ENCODE data around the gene OR10H2. TPM values are rescaled to one million over a fixed set of nuclear protein-coding genes. Genes with fewer than 3 reads are reported as not detected.
"Not testable (repeated sequence)": the region's sequence is repeated elsewhere in the genome, so short reads cannot be mapped to it uniquely, and the experiment has no call there.

OR10H2 gene, protein sequence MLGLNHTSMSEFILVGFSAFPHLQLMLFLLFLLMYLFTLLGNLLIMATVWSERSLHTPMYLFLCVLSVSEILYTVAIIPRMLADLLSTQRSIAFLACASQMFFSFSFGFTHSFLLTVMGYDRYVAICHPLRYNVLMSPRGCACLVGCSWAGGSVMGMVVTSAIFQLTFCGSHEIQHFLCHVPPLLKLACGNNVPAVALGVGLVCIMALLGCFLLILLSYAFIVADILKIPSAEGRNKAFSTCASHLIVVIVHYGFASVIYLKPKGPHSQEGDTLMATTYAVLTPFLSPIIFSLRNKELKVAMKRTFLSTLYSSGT
- not detected for total RNA-seq

DNA sequence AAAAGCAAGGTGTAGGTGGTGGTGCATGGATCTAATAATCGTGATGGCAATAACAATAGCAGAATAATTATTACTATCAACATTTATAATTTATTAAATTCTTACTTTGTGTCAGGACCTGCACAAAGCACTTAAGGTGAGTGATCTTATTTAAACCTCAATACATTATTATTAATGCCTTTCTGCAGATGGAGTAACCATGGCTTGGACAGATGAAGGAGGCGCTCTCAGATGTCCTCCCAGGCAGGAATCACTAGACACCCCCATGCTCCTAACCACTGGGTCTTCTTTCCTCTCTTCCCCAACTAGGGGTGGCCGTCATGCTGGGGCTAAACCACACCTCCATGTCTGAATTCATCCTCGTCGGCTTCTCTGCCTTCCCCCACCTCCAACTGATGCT, at the start of gene OR10H2:
Gene OR10H2 (plus strand): TSS at position 301 of the 400 bp plus-strand sequence. CDS start 20 bp downstream, at position 321.
- DNase-seq (ENCODE audit: low spot score) (no peak), ATAC-seq (no peak)
- intact Hi-C loops (cut with DNase I) = no loop called here

DNA sequence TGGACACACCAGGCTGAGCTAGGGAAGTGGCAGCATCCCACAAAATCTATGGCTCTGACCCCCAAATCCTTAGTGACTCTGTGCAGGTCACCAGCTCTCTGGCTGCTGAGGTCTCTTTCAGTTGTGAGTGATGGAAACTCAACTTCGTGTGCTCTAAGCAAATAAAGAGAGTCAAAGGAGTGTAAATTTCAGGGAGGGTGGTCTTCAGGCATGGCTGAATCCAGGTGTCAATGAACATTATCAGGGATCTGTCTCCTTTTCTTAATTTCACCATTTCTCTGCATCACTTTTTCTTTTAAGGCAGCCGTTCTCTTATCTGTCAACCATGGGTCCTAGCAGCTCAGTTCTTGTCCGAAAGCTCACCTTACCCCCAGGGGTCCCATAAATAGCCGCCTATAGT, 48.7 kb upstream of the OR10H2 start:
- DNase-seq (ENCODE audit: low spot score) (no peak), ATAC-seq (no peak)
- intact Hi-C loops (cut with DNase I) = no loop called here

DNA sequence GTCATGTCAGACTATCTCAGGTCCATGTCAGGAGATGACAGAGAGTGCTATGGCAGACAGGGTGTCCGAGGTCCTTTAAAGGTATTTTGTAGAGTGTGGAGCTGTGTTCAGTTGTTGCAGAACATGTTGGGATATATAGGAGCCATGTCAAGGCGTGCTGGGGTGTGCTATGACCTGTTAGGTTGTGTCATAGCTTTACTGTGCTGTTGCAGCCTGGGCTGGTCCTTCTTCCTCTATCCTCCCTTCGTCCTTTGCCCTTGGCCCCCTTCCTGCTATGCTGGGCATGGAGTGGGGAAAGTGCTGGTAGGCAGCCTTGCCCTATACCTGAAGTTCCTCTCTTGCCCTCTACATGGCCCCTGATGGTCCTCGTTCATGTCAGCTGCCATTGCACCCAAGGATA, 48.0 kb upstream of the OR10H2 start:
- ATAC-seq; intact Hi-C loops (cut with DNase I); DNase-seq (ENCODE audit: low spot score): not testable (repeated sequence)

DNA sequence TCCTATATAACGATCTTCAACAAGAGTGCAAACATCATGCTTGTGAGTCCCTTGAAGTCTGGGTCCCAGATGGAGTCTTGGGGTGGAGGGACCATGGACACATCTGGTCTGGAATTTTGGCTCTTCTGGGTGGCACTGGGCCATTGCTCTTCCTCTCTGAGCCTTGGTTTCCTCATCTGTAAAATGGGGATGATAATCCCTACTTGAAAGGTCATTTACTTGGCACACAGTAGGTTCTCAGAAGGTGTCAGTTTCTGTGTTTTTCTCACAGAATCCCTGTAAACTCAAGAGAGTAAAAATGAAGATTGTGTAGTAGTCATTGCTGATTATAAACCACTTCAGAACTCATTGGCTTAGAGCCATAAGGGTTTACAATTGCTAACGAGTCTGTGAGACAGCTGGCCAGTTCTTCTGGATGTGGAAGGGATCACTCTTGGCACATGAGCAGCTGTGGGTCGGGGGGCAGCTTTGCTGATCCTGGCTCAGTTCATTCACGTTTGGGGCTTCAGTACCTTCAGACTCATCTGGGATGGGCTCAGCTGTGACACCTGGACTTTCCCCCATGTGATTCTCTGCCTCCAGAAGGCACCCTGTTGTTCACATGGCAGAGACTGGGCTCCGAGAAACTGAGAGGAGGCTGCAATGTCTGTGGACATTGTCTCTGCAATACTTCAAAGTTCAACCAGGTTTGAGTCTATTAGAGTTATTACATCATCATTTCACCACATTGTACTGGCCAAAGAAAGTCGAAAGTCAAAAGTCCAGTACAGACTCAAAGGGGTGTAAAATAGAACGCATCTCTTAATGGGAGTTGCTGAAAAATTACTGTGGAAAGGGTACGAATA, 47.1 kb upstream of the OR10H2 start:
- intact Hi-C loops (cut with DNase I) = no loop called here
- ATAC-seq = no peak
- DNase-seq (ENCODE audit: low spot score) = no peak

DNA sequence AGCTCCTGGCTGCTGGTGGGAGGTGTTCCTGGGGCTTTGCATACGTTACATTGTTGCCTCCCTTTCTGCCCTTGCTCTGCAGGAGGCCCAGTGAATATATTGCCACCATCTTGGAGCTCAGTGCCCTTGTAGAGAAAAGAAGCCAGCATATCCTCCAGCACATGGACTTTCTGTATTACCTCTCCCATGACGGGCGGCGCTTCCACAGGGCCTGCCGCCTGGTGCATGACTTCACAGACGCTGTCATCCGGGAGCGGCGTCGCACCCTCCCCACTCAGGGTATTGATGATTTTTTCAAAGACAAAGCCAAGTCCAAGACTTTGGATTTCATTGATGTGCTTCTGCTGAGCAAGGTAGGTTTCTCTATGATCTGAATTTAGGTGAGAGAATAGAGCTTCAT, 44.4 kb upstream of the OR10H2 start:
- intact Hi-C loops (cut with DNase I) = no loop called here
- ATAC-seq = no peak
- no peak for DNase-seq (ENCODE audit: low spot score)

DNA sequence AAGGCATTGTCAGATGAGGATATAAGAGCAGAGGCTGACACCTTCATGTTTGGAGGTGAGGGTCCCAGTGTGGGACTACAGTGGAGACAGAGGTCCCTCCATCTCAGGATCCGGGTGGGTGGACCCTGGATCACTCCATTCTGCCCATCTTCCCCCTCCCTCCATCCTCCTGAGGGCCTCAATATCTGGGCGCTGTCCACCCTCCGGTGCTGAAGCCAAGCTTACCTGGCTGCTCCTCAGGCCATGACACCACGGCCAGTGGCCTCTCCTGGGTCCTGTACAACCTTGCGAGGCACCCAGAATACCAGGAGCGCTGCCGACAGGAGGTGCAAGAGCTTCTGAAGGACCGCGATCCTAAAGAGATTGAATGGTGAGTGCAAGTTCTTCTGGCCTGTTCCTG, 43.0 kb upstream of the OR10H2 start:
- DNase-seq (ENCODE audit: low spot score) = no peak
- intact Hi-C loops (cut with DNase I) = no loop called here
- no peak for ATAC-seq

DNA sequence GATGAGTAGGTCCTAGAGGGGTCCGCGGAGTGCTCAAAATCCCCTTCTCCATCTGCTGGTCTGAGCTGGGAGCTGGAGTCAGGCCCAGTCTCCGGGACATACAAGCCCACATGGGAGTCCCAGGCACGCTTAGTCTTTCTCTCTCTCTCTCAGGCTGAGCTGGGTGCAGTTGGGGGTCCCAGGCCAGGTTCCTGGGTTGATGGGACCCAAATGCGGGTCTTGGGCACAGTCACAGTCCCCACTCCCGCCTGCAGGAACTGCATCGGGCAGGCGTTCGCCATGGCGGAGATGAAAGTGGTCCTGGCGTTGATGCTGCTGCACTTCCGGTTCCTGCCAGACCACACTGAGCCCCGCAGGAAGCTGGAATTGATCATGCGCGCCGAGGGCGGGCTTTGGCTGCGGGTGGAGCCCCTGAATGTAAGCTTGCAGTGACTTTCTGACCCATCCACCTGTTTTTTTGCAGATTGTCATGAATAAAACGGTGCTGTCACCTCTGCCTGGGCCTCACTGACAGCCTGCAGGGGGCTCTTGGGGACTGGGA, 31.1 kb upstream of the OR10H2 start:
- intact Hi-C loops (cut with DNase I) = no loop called here
- no peak for ATAC-seq
- DNase-seq (ENCODE audit: low spot score) = no peak

DNA sequence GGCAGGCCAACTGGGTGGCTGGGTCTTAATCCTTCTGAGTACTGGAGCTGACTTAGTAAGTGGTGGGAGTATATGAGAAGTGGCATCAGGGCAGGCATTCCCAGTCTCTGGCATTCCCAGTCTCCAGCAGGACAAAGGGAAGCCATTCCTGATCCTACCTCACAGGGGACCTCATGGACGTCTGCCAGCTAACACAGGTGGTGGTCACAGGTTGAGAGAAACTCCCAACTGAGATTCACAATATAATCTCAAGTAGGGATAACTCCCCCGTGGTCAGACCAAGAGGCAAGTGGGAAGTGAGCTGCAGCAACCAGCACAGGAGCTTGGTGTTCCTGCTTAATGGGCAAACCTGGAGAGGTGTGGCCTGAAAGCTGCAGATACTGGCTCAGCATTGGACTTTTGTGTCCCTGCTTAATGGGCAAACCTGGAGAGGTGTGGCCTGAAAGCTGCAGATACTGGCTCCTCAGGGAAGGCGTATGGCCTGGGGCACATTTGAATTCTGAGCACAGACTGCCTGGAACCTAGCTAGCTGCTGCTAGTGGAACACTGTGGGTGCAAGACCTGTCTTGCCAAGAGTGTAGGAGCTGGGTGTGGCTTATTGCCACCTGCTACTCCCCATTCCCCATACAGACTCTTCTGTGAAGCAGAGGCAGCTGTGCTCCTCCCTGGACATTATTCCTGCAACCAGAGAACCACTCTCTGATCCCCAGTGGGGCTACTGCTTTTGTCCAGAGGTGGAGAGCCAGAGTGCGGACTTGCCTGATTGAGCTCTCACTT, 25.9 kb upstream of the OR10H2 start:
- intact Hi-C loops (cut with DNase I) = no loop called here
- ATAC-seq = peak; percentile 38
- DNase-seq (ENCODE audit: low spot score) = no peak

DNA sequence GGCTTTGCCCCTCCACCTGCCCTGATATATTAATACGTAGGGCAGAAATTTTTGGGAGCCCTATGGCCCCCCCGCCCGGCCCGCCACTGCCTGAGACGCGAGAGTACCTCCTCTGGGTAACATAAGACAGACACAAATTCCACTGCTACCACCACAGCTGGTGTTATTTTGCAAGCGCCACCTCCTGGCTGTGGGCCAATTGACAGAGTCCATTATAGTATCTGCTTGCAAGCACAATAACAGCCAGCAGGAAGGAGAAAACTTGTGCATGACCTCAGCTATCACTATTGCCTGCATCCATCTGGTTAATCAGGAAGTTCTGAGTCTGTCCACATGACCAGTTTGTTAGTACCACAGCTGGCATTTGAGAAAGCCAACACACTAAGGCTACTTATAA, 25.3 kb upstream of the OR10H2 start:
- DNase-seq (ENCODE audit: low spot score) = peak; percentile 85
- intact Hi-C loops (cut with DNase I) = no loop called here
- ATAC-seq = peak; percentile 93

DNA sequence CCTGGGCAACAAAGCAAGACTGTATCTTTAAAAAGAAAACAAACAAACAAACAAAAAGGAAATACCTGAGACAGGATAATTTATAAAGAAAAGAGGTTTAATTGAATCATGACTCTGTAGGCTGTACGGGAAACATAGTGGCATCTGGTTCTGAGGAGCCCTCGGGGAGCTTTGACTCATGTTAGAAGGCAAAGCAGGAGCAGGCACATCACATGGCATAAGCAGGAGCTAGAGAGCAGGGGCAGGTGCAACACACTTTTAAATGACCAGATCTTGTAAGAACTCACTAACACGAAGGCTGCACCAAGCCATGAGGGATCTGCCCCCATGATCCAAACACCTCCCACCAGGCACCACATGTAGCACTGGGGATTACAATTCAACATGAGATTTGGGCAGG, 13.2 kb upstream of the OR10H2 start:
- ATAC-seq = no peak
- no peak for DNase-seq (ENCODE audit: low spot score)
- intact Hi-C loops (cut with DNase I) = no loop called here

DNA sequence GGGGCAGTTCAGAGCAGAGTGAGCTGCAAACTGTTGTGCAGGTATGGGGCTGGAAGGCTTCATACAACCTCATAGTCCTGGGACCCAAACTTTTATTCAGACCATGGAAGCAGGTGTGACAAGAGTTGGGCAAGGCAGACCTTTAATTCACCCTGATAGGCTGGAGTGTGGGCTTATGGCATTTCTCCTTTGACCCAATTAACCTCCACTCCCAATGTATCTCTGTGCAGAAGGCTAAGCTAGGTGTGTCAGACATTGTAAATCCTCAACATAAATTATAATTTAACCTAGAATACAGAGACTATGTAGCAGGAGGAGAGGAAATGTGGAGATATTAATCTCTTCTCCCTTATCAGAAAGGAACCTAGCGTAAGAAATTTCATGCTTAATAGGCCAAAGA, 12.2 kb upstream of the OR10H2 start:
- ATAC-seq = no peak
- no peak for DNase-seq (ENCODE audit: low spot score)
- intact Hi-C loops (cut with DNase I) = no loop called here

DNA sequence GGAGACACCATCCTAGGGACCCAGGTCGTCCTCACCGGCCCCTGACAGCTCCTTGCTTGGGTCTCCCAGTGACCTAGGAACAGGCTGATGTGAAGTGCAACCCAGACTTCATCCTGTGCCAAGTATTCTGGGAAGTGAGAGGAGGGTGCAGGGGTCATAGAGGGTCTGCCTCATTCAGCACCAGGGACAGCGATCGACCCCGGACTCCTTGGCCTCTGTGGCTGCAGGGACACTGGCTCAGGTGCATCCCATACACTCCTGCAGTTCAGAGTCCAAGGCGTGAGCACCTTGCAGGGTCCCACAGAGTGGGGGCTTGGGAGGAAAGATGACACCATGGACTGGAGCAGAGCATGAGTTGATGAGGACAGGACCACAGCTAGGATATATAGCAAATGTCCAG, 10.0 kb upstream of the OR10H2 start:
- intact Hi-C loops (cut with DNase I) = no loop called here
- DNase-seq (ENCODE audit: low spot score) (no peak), ATAC-seq (no peak)

DNA sequence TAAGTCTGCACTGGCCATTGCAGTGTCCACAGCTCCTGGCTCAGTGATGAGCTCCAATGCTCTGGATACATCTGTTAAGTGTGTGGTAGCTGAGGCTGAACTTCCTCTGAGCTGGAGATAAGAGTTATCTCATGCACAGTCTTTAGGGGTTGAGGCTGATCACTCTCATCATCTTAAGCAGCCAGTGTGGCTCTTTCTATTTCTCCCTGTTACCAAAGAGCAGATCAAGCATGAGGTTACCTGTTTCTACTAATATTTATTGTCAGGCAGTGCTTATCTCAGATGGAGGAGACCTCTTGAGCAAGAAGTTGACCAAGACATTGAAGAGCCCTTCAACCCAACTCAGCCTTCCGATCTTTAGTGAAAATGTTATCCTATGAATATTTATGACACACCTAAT, 6.6 kb upstream of the OR10H2 start:
- intact Hi-C loops (cut with DNase I) = no loop called here
- DNase-seq (ENCODE audit: low spot score) (no peak), ATAC-seq (no peak)

DNA sequence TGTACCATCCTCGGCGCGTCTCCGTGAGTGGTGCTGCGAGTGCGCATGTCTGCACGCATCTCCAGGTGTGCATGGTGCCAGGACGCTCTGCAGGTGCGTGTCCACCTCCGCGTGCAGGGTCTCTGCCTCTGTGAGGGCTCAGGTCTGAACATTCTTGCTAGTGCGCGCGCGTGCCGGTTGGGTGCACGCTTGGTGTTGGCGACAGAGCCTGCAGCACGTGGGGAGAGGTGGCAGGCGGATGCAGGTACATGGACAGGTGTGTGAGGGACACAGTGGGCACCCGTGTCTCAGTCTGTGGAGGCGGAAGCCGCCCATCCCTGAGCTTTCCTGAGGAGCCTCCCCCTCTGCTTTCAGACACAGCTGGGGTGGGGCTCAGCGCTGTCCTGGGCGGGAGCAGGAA, 4.9 kb upstream of the OR10H2 start:
- ATAC-seq (no peak), DNase-seq (ENCODE audit: low spot score) (no peak)
- intact Hi-C loops (cut with DNase I) = no loop called here

DNA sequence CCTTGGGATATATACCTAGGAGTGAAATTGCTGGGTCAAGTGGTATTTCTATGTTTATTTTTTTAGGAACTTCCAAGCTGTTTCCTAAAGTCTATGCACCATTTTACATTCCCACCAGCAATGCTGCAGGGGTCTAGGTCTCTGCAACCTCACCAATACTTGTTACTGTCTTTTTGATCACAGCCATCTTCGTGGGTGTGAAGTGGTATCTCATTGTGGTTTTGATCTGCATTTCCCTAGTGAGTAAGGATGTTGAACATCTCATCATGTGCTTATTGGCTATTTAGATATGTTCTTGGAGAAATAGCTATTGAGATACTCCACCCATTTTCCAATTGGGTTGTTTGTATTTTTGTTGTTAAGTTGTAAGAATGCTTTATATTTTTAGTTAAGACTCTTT, 2.7 kb downstream of the OR10H2 start:
- DNase-seq (ENCODE audit: low spot score) (no peak), ATAC-seq (no peak)
- intact Hi-C loops (cut with DNase I) = no loop called here

DNA sequence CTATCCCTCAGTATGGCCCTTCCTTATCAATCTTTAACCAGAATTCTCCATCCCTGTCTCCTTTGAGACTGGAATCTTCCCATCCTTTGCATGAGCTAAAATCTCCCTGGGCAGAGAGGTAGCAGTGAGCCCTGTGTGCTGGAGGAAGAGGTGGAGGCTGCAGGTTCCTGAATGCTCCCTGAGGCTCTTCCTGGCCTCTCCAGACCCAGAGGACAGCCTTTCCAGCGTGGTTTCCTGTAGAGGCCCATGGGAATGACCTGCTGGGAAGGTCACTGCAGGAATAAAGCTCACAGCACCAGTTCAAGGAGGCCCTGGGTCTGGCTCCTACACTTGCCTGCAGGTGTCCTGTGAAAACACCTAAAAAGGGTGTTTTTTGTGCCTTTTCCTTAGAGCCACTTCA, 4.6 kb downstream of the OR10H2 start:
- no peak for DNase-seq (ENCODE audit: low spot score)
- no peak for ATAC-seq

DNA sequence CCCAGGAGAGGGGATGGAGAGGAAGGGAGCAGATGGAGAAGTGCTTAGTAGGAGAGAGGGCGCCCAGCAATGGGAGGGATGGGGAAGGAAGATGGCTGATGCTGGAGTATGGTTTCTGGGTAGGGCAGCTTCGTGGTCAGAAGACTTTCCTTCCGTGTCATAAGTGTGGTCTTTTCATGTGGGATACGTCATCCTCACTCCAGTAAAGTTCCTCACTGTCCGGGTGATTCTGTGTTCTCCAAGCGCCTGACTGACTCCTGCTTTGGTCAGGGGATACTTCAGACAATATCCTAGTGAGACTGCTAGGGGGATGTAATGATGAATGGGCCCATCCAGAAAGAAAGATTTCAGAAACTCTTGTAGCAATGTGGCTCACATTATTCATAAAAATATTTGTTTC, 6.1 kb downstream of the OR10H2 start:
- DNase-seq (ENCODE audit: low spot score) = no peak
- intact Hi-C loops (cut with DNase I) = no loop called here
- ATAC-seq = no peak

More for the DNA sequence above, 4.6 kb downstream of the OR10H2 start:
- intact Hi-C loops (cut with DNase I) = no loop called here

DNA sequence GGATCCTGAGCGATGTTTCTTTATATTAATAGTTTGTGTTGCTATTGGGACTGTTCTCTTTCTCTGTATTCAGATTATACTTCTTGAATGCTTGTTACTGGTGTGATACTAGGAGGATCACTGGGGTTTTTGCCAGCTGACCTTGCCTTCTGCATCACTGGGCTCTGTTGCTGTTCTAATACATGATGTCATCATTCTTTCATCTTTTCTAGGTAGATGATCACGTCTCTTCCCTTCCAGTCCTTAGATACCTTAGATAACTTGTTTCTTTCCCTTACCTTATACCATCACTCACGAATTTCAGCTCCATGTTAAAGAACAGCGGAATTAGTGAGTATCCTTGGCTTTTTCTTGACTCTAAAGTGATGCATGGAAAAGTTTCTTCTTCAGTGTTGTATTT, 9.9 kb downstream of the OR10H2 start, which contains the start of gene OR10H3:
Gene OR10H3 (plus strand): TSS at position 264 of the 400 bp plus-strand sequence. CDS start 3,408 bp downstream, outside the sequence.
- intact Hi-C loops (cut with DNase I) = no loop called here
- ATAC-seq (no peak), DNase-seq (ENCODE audit: low spot score) (no peak)

DNA sequence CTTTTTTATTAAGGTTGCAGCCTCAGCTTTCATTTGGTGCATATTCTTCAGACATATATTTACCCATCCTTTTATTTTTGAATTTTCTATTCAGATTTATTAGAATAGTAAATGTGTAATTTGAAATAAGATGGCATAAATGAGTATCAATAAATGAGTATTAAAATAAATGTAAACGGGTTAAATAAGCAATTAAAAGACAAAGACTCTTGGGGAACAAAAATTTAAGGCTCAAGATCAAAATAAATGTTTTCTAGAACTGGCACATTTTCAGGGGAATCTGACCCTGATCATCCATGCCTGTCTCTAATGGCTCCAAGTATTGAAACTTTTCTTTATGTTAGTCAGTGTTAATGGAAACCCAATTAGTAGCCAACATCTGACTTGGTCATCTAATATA, 13.0 kb downstream of the OR10H2 start:
- intact Hi-C loops (cut with DNase I) = no loop called here
- ATAC-seq (no peak), DNase-seq (ENCODE audit: low spot score) (no peak)

Data from sciatic nerve (tissue), 2 donors.